Fibroblast of mammary gland (primary cell): ENCODE measurements around the gene NCF4.

Experiments used
- DNase-seq: peaks from one replicate; pipeline ENCODE4 v3.0.0-alpha.2; 2010; ENCODE audit warnings: low read depth
- H3K4me3 ChIP-seq: 2 replicates; pipeline ENCODE4 v1.5.1; 2011; ENCODE audit warnings: low read depth, mild to moderate bottlenecking, low read length, moderate library complexity; ENCODE audit not compliant: control insufficient read depth
- TF ChIP-seq, protein P1 (sequence below): conservative IDR thresholded peaks from 2 replicates; pipeline ENCODE4 v1.5.1; 2011; ENCODE audit warnings: low read depth, low read length, inconsistent platforms; ENCODE audit not compliant: control insufficient read depth, insufficient read depth

NCF4 gene

DNA sequence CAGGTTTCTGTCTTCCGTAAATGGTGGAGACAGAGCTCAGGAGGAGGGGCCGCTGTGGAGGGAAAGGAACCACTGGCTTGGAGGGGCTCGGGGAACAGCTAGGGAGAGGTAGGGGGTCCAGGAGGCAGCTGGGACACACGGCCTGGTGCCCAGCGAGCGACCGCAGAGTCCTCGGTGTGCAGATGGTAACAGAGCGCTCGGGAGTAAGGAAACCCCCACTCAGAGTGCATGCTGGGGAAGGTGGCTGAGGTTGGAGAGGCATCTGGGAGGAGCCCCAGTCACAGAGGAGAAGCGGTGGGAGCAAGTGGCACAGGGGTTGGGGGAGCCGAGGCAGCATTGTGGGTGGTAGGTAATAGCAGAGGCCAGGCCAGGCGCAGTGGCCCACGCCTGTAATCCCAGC is 10.8 kb upstream of the NCF4 start:
- DNase-seq, result no peak
- TF ChIP-seq, protein P1, sequence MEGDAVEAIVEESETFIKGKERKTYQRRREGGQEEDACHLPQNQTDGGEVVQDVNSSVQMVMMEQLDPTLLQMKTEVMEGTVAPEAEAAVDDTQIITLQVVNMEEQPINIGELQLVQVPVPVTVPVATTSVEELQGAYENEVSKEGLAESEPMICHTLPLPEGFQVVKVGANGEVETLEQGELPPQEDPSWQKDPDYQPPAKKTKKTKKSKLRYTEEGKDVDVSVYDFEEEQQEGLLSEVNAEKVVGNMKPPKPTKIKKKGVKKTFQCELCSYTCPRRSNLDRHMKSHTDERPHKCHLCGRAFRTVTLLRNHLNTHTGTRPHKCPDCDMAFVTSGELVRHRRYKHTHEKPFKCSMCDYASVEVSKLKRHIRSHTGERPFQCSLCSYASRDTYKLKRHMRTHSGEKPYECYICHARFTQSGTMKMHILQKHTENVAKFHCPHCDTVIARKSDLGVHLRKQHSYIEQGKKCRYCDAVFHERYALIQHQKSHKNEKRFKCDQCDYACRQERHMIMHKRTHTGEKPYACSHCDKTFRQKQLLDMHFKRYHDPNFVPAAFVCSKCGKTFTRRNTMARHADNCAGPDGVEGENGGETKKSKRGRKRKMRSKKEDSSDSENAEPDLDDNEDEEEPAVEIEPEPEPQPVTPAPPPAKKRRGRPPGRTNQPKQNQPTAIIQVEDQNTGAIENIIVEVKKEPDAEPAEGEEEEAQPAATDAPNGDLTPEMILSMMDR, result no peak
- H3K4me3 ChIP-seq, result no peak overlapping the region

DNA sequence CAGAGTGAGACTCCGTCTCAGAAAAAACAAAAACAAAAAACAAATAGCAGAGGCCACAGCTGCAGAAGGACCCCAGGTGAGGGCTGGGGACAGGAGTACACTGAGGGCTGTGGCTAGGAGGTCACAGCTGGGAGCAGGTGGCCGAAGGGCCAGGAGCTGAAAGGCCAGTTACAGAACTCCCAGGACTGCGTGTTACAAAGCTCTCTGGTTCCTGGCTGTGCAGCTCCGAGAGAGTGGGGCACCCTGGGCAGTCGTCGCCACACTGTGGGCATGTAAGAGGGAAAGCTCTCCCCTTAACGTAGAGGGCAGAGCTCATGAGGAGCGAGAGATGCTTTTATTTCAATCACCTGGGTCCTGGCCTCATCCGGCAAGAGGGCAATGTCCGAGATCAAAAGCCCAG is 10.1 kb upstream of the NCF4 start:
- H3K4me3 ChIP-seq, result no peak overlapping the region
- TF ChIP-seq, protein P1, result no peak
- no peak for DNase-seq

DNA sequence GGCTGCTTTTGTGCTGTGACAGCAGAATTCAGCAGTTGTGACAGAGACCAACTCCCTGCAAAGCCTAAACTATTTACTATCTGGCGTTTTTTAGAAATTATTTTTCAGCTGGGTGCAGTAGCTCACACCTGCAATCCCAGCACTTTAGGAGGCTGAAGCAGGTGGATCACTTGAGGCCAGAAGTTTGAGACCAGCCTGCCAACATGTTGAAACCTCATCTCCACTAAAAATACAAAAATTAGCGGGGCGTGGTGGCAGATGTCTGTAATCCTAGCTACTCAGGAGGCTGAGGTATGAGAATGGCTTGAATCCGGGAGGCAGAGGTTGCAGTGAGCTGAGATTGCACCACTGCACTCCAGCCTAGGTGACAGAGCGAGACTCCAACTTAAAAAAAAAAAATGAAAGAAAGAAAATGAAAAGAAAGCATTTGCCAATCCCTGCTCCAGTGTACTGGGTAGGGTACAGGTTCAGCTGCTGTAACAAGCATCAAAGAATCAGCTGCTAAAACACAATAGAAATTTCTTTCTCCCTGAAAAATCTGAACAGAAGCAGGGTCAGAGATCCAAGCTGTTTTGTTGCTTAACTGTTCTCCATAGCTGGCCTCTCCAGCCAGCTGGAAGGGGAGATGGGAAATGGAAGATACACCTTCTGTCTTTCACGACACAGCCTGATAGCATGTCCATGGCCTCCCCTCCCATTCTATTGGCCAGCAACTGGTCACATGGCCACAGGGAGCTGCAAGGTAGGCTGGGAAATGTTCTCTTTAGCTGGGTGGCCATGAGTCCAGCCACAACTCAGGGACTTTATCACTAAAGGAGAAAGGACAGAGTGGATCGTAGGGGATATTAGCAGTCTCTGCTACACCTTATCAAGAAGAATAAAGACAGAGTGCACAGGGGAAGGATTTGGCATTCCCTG is 8.5 kb upstream of the NCF4 start:
- no peak for DNase-seq
- H3K4me3 ChIP-seq, result no peak overlapping the region
- TF ChIP-seq, protein P1, result no peak

DNA sequence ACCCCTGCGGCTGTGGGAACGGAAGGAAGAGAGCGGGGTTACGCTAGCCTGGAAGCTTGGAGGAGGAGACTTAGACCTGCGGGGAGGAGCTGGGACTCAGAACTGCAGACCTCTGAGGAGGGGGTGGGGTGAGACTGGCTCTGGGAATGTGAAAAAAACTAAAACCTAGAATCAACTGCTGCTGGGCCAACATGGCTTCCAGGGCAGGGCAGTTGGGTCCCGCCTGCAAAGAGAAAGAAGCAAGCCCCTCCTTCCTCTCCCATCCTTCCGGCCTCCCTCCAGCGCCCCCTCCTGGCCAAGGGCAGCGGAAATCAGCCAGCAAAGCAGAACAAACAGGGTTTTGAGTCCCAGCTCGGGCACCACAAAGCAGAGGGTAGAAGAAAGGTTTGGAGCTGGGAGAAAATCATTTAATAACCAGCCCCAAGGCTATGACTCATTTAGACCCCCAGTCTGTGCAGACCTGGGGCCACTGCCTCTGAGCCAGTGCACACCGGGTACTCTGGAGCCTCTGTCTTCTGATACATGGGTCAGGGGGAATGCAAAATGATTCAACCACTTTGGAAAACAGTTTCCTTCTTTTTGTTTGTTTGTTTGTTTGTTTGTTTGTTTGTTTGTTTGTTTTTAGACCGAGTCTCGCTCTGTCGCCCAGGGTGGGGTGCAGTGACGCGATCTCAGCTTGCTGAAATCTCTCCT is 7.3 kb upstream of the NCF4 start:
- TF ChIP-seq, protein P1, result peak; percentile 68
- DNase-seq, result peak; percentile 55
- H3K4me3 ChIP-seq, result no peak overlapping the region

DNA sequence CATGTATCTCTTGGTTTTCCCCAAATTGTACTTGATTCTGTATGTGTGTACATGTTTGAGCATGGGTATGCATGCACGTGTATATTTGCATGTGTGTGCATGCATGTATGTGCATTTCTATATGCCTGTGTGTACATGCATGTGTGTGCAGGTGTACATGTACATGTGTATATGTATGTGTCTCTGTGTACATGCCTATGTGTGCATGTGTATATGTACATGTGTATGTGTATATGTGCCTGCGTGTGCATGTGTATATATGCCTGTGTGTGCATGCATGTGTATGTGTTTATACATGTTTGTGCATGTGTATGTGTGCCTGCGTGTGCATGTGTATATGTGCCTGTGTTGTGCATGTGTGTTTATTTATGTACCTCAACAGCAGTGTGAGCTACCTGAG is 5.3 kb upstream of the NCF4 start:
- H3K4me3 ChIP-seq, result no peak overlapping the region
- no peak for DNase-seq
- TF ChIP-seq, protein P1, result no peak

DNA sequence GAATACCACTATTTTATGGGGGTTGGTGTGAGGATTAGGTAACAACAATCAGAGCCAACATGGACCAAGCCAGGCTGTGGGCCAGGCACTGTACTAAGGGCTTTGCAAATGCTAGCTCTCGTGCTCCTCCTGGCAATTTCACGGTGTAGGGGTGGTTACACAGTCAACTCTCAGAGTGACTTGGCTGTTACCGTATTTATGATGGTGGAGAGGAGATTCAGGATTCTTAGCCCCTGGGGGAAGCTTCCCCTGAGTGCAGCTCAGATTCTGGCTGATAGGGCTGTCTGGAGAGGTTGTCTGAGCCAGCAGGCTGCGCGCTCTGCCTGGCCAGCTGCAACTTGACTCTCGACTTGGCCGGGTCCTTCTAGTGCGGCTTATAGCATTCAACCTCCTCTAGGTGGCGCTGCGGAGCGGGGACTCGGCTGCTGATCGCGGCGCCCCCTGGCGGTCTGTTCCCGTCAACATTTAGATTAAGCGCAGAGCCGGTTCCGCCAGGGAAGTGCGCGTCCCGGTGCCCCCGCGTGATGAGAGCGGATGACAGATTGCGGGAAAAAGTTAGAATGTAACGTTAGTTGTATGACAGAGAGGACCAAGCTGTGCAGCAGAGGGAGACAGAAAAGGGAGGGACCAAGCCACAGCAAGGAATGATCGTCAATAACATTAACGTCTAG is 4.5 kb upstream of the NCF4 start:
- TF ChIP-seq, protein P1, result peak; percentile 99
- H3K4me3 ChIP-seq, result no peak overlapping the region
- peak; percentile 83 for DNase-seq
